ENCODE data around the gene KRTAP2-2.

- TF ChIP-seq, protein P1, sequence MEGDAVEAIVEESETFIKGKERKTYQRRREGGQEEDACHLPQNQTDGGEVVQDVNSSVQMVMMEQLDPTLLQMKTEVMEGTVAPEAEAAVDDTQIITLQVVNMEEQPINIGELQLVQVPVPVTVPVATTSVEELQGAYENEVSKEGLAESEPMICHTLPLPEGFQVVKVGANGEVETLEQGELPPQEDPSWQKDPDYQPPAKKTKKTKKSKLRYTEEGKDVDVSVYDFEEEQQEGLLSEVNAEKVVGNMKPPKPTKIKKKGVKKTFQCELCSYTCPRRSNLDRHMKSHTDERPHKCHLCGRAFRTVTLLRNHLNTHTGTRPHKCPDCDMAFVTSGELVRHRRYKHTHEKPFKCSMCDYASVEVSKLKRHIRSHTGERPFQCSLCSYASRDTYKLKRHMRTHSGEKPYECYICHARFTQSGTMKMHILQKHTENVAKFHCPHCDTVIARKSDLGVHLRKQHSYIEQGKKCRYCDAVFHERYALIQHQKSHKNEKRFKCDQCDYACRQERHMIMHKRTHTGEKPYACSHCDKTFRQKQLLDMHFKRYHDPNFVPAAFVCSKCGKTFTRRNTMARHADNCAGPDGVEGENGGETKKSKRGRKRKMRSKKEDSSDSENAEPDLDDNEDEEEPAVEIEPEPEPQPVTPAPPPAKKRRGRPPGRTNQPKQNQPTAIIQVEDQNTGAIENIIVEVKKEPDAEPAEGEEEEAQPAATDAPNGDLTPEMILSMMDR (IDR thresholded peaks at IDR 0.05; ENCODE audit: insufficient read depth, low read length, poor library complexity, severe bottlenecking), result no peak
- no peak for TF ChIP-seq EZH2phosphoT487 (conservative IDR thresholded peaks at IDR 0.05; ENCODE audit: low read length)
Measured at GRCh38 chr17:41015454-41015853, 39.6 kb downstream of the KRTAP2-2 start.
